ENCODE data around the gene SEZ6. TPM values are rescaled to one million over a fixed set of nuclear protein-coding genes. Genes with fewer than 3 reads are reported as not detected.

Gene SEZ6
- total and polyA plus RNA-seq, 10 of the 15 experiments (the other 5 are each of a cell fraction or from before 2014, with no cell fraction given): 0.05 to 0.87 (median 0.17) TPM; not detected in 4

- ATAC-seq (no peak), FAIRE-seq (no peak), DNase-seq (ENCODE audit: low read depth, low spot score) (no peak)
- in situ Hi-C loops (cut with MboI) (no loop called here), intact Hi-C loops (cut with micrococcal nuclease; ENCODE audit: unreplicated experiment) (no loop called here)
- Histone ChIP-seq H3K79me2 (ENCODE audit: control insufficient read depth, insufficient read depth, low read length) (no peaks in the 10 kb centered on the region), H2AFZ (ENCODE audit: control insufficient read depth, low read depth, low read length) (no peak overlapping the region), H3K4me1 (ENCODE audit: control insufficient read depth, insufficient read depth, low read length) (peaks cover 13% of the 10 kb centered on the region), H3K9me3 (replicated peaks; ENCODE audit: control insufficient read depth, insufficient read depth, low read length) (no peaks in the 10 kb centered on the region), H3K36me3 (ENCODE audit: control insufficient read depth in 2 of 2, insufficient read depth in 2 of 2, low read length in 1 of 2) (no peaks in the 10 kb centered on the region), H3K4me2 (ENCODE audit: control insufficient read depth, insufficient read depth) (no peak overlapping the region), H3K4me3 (no peak overlapping the region), H4K20me1 (ENCODE audit: control insufficient read depth, insufficient read depth) (no peaks in the 10 kb centered on the region), H3K27me3 (replicated peaks in 1 of 2; ENCODE audit: control insufficient read depth in 2 of 2, insufficient read depth in 2 of 2, low read length in 1 of 2) (no peaks in the 10 kb centered on the region; a peak in 1 of 4 replicates), H3K27ac (ENCODE audit: control insufficient read depth, insufficient read depth) (no peak overlapping the region), H3K9ac (ENCODE audit: control insufficient read depth, insufficient read depth, low read length) (no peak overlapping the region)
- TF ChIP-seq FOS (IDR thresholded peaks at IDR 0.05; ENCODE audit: borderline replicate concordance, extremely low read depth, insufficient read length) (no peak), MAX (IDR thresholded peaks at IDR 0.05; ENCODE audit: low read depth, low read length) (no peak), RBBP5 (conservative IDR thresholded peaks at IDR 0.05) (no peak), WRNIP1 (IDR thresholded peaks at IDR 0.05; ENCODE audit: borderline replicate concordance, low read depth, low read length) (no peak), BCL11A (IDR thresholded peaks at IDR 0.05; ENCODE audit: low read depth, low read length) (no peak), ATF2 (IDR thresholded peaks at IDR 0.05; ENCODE audit: low read length) (no peak), SUPT20H (IDR thresholded peaks at IDR 0.05; ENCODE audit: borderline replicate concordance, control insufficient read depth, low read depth, low read length) (no peak), ATF3 (IDR thresholded peaks at IDR 0.05; ENCODE audit: borderline replicate concordance, extremely low read depth, low read depth, low read length) (no peak), HDAC6 (IDR thresholded peaks at IDR 0.05; ENCODE audit: unreplicated experiment) (no peak), PML (IDR thresholded peaks at IDR 0.05; ENCODE audit: low read length) (no peak), LARP7 (IDR thresholded peaks at IDR 0.05) (no peak), REST (IDR thresholded peaks at IDR 0.05; ENCODE audit: low read depth, low read length) (no peak), PAX8 (IDR thresholded peaks at IDR 0.05) (no peak), DPF2 (IDR thresholded peaks at IDR 0.05) (no peak), GABPA (IDR thresholded peaks at IDR 0.05; ENCODE audit: low read depth) (no peak), ZNF384 (IDR thresholded peaks at IDR 0.05; ENCODE audit: borderline replicate concordance, low read depth, low read length) (no peak), RAD21 (IDR thresholded peaks at IDR 0.05; ENCODE audit: insufficient read depth, low read depth, low read length) (no peak)
- ChIA-PET RAD21 (ENCODE audit: unreplicated experiment) (no interaction called here), POLR2A (no interaction called here), SMC1A (ENCODE audit: uncharacterized antibody, unreplicated experiment) (interaction anchor here (0.6 kb wide), 1 partner anchor 11 kb away, joined by 3 read pairs; no protein-coding TSS in a partner anchor), CTCF (interaction anchor here (2.6 kb wide), 1 partner anchor 76 kb away, joined by 7 read pairs; no protein-coding TSS in a partner anchor)
- no TSS peak for BruUV-seq (replicated peaks)
- WGBS (ENCODE audit: insufficient coverage, insufficient replicate concordance, low lambda C conversion rate, missing lambda C conversion rate): 69% methylated on average over 6 of the region's 6 CpGs
These were observed 35.7 kb upstream of the SEZ6 start for GRCh38 chr17:29041571-29041970.

All from GM12878 (cell line).